Panc1 (cell line): ENCODE data around the gene SHISA9. TPM values are rescaled to one million over a fixed set of nuclear protein-coding genes. Genes with fewer than 3 reads are reported as not detected.

Experiments
- ATAC-seq: fragments of 200-7000 bp; cut with Tn5 transposase; 2 replicates; pipeline ENCODE4 v1.9.1; 2020; ENCODE audit warnings: mild to moderate bottlenecking, moderate library complexity
- BruUV-seq: library from RNA; stranded (reverse); fragments of 400-500 nt; replicated peaks from 2 replicates; lab custom pipeline; 2021; lab: Mats Ljungman, UMichigan
- CTCF ChIA-PET: fragments of 300-600 bp; sonication (Branson Sonifier 250); formaldehyde crosslinking; loops from one replicate; lab custom pipeline; 2022; ENCODE audit warnings: antibody characterized with exemption; lab: Charles Lee
- POLR2A ChIA-PET: fragments of 300-600 bp; sonication (Branson Sonifier 250); formaldehyde crosslinking; loops from one replicate; lab custom pipeline; 2022; ENCODE audit warnings: antibody characterized with exemption; lab: Charles Lee
- DNase-seq: peaks from one replicate; pipeline ENCODE4 v3.0.0-alpha.2; 2010; ENCODE audit warnings: low read depth, low spot score
- H3K27ac ChIP-seq: 2 replicates; pipeline ENCODE4 v1.5.1; 2011; ENCODE audit warnings: mild to moderate bottlenecking, low read length, inconsistent platforms
- H3K27me3 ChIP-seq: fragments of 200-500 bp; sonication (Bioruptor generic); 2 replicates; pipeline ENCODE4 v1.6.0; 2014; ENCODE audit warnings: low read length, inconsistent platforms; ENCODE audit not compliant: control insufficient read depth, insufficient read depth
- H3K36me3 ChIP-seq: fragments of 200-500 bp; sonication (Bioruptor generic); 2 replicates; pipeline ENCODE4 v1.5.1; 2014; ENCODE audit warnings: inconsistent platforms, mild to moderate bottlenecking, low read length, moderate library complexity; ENCODE audit not compliant: control insufficient read depth, insufficient read depth
- H3K4me1 ChIP-seq: 2 replicates; pipeline ENCODE4 v1.5.1; 2011; ENCODE audit warnings: inconsistent platforms, mild to moderate bottlenecking, low read length, moderate library complexity; ENCODE audit not compliant: control insufficient read depth, insufficient read depth
- H3K4me3 ChIP-seq, 2 experiments: 2 replicates each; pipeline ENCODE4 v1.5.1; 2011 to 2012; ENCODE audit warnings: low read depth in 2 of 2, low read length in 2 of 2, mild to moderate bottlenecking in 2 of 2, inconsistent platforms in 1 of 2, moderate library complexity in 1 of 2
- H3K9me3 ChIP-seq: fragments of 200-500 bp; sonication (Bioruptor generic); 2 replicates; pipeline ENCODE4 v1.5.1; 2014; ENCODE audit warnings: low read depth, mild to moderate bottlenecking, inconsistent platforms, low read length, moderate library complexity; ENCODE audit not compliant: control insufficient read depth, insufficient read depth
- POLR2AphosphoS5 ChIP-seq: IDR thresholded peaks from 2 replicates; pipeline ENCODE4 v1.6.1; 2012; ENCODE audit warnings: mild to moderate bottlenecking, low read depth, low read length, moderate library complexity
- SIN3A ChIP-seq: IDR thresholded peaks from 2 replicates; pipeline ENCODE4 v1.6.1; 2012; ENCODE audit warnings: low read depth, mild to moderate bottlenecking, low read length, moderate library complexity, borderline replicate concordance; ENCODE audit not compliant: insufficient read depth
- TCF7L2 ChIP-seq: IDR thresholded peaks from 2 replicates; pipeline ENCODE4 v1.6.1; 2011; ENCODE audit warnings: mild to moderate bottlenecking, low read depth, low read length, inconsistent platforms
- in situ Hi-C: cut with HindIII; loops from 2 replicates; pipeline ENCODE4 v1.10.0; 2016; ENCODE audit warnings: low sequenced_read_pairs, low pct_unique_long_range_greater_than_20kb
- intact Hi-C: fragments of 100-400 bp; cut with micrococcal nuclease; formaldehyde crosslinking; loops from one replicate; pipeline ENCODE4 v1.10.0; 2022; ENCODE audit not compliant: unreplicated experiment
- total RNA-seq: library from RNA; stranded (reverse); gene quantifications from one replicate; pipeline ENCODE4 v1.2.1, GENCODE V29; 2021; ENCODE audit not compliant: unreplicated experiment
- TF ChIP-seq, protein P1 (sequence below): fragments of 450-650 bp; IDR thresholded peaks from 2 replicates; pipeline ENCODE4 v1.5.1; 2017; ENCODE audit warnings: mild to moderate bottlenecking
- TF ChIP-seq, protein P2 (sequence below), 2 experiments: IDR thresholded peaks; 2 replicates each; pipeline ENCODE4 v1.6.1; 2011 to 2012; ENCODE audit warnings: low read depth in 2 of 2, control low read depth in 1 of 2, low read length in 1 of 2, mild to moderate bottlenecking in 1 of 2, moderate library complexity in 1 of 2; ENCODE audit not compliant: insufficient read depth in 1 of 2

SHISA9 gene
- total RNA-seq, 1 experiment from 2014 or later: 0.10 TPM

DNA sequence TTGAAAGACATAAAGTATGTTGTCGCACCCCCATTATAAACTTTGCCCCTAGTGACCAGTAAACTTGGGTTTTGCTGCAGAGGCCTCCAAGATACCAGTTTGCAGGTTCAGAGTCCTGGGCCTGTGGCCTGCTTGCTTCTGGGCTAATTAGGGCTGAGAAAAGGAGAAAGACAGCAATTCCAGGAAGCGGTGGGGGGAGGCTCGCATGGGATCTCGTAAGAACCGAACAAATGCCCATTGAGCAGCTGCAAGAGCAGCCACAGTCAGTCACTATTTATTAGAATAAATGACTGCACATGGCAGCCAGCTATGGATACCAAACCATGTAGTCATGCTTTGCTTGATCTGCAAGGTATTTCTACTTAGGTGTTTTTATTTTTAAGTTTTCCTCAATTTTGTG lies 4.9 kb downstream of the SHISA9 start:
- Histone ChIP-seq H3K27me3 (peaks cover 7% of the 10 kb centered on the region; the same call in 1 of the 2 replicates), H3K4me1 (peaks cover 2% of the 10 kb centered on the region; the same call in 1 of the 2 replicates), H3K9me3 (no peaks in the 10 kb centered on the region), H3K4me3 (no peak overlapping the region), H3K27ac (no peak overlapping the region), H3K36me3 (no peaks in the 10 kb centered on the region)
- intact Hi-C loops: no loop called here
- no TSS peak for BruUV-seq
- in situ Hi-C loops: no loop called here
- ChIA-PET POLR2A (no interaction called here), CTCF (no interaction called here)
- TF ChIP-seq, protein P1, sequence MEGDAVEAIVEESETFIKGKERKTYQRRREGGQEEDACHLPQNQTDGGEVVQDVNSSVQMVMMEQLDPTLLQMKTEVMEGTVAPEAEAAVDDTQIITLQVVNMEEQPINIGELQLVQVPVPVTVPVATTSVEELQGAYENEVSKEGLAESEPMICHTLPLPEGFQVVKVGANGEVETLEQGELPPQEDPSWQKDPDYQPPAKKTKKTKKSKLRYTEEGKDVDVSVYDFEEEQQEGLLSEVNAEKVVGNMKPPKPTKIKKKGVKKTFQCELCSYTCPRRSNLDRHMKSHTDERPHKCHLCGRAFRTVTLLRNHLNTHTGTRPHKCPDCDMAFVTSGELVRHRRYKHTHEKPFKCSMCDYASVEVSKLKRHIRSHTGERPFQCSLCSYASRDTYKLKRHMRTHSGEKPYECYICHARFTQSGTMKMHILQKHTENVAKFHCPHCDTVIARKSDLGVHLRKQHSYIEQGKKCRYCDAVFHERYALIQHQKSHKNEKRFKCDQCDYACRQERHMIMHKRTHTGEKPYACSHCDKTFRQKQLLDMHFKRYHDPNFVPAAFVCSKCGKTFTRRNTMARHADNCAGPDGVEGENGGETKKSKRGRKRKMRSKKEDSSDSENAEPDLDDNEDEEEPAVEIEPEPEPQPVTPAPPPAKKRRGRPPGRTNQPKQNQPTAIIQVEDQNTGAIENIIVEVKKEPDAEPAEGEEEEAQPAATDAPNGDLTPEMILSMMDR: no peak
- TF ChIP-seq, protein P2, sequence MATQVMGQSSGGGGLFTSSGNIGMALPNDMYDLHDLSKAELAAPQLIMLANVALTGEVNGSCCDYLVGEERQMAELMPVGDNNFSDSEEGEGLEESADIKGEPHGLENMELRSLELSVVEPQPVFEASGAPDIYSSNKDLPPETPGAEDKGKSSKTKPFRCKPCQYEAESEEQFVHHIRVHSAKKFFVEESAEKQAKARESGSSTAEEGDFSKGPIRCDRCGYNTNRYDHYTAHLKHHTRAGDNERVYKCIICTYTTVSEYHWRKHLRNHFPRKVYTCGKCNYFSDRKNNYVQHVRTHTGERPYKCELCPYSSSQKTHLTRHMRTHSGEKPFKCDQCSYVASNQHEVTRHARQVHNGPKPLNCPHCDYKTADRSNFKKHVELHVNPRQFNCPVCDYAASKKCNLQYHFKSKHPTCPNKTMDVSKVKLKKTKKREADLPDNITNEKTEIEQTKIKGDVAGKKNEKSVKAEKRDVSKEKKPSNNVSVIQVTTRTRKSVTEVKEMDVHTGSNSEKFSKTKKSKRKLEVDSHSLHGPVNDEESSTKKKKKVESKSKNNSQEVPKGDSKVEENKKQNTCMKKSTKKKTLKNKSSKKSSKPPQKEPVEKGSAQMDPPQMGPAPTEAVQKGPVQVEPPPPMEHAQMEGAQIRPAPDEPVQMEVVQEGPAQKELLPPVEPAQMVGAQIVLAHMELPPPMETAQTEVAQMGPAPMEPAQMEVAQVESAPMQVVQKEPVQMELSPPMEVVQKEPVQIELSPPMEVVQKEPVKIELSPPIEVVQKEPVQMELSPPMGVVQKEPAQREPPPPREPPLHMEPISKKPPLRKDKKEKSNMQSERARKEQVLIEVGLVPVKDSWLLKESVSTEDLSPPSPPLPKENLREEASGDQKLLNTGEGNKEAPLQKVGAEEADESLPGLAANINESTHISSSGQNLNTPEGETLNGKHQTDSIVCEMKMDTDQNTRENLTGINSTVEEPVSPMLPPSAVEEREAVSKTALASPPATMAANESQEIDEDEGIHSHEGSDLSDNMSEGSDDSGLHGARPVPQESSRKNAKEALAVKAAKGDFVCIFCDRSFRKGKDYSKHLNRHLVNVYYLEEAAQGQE (IDR thresholded peaks at IDR 0.05; ENCODE audit: insufficient read depth in 1 of 2, low read depth in 2 of 2, low read length in 1 of 2): no peak
- TF ChIP-seq POLR2AphosphoS5: no peak
- TF ChIP-seq SIN3A: no peak
- no peak for TF ChIP-seq TCF7L2
- ATAC-seq: no peak
- no peak for DNase-seq

DNA sequence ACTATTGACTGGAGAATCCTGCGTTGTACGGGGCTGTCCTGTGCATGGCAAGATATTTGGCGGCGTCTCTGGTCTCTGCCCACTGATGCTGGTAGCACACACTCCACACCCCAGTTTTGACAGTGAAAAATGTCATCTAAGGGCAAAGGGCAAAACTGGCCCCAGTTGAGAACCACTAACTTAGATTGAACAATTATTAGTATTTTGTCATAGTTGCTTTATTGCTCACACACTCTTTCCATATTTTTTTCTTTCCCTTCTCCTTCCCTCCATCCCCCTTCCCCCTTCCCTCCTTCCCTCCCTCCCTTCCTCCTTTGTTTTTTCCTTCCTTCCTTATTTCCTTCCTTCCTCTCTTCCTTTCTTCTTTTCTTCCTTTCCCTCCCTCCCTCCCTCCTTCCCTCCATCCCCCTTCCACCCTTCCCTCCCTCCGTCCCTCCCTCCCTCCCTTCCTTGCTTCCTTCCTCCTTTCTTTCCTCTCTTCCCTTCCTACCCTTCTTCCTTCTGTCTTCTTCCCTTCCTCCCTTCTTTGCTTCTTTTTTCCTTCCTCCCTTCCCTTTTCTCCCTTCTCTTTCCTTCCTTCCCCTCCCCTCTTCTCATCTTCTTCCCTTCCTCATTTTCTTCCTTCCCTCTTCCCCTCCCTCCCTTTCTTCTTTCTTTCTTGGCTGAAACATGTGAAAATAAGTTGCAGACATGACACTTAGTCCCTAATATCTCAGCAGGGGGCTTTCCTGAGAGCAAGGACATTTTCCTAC lies 5.5 kb downstream of the SHISA9 start:
- Histone ChIP-seq H3K9me3 (no peaks in the 10 kb centered on the region), H3K4me3 (no peak overlapping the region), H3K27ac (no peak overlapping the region), H3K27me3 (peaks cover 7% of the 10 kb centered on the region; the same call in 1 of the 2 replicates), H3K36me3 (no peaks in the 10 kb centered on the region), H3K4me1 (peaks cover 2% of the 10 kb centered on the region; the same call in 1 of the 2 replicates)
- ChIA-PET CTCF (no interaction called here), POLR2A (no interaction called here)
- DNase-seq: no peak
- in situ Hi-C loops: no loop called here
- TF ChIP-seq POLR2AphosphoS5 (no peak), SIN3A (no peak), TCF7L2 (no peak)
- TF ChIP-seq, protein P2 (IDR thresholded peaks at IDR 0.05; ENCODE audit: insufficient read depth in 1 of 2, low read depth in 2 of 2, low read length in 1 of 2): no peak
- TF ChIP-seq, protein P1: no peak
- intact Hi-C loops: no loop called here
- no TSS peak for BruUV-seq
- no peak for ATAC-seq
